HG03108 (cell line): Measurements from ENCODE around the gene FKRP.

Experiments
- ATAC-seq: cut with Tn5 transposase; IDR thresholded peaks from one replicate; pipeline ENCODE4 v1.9.1; 2021; ENCODE audit warnings: moderate library complexity; ENCODE audit not compliant: unreplicated experiment

Gene FKRP

DNA sequence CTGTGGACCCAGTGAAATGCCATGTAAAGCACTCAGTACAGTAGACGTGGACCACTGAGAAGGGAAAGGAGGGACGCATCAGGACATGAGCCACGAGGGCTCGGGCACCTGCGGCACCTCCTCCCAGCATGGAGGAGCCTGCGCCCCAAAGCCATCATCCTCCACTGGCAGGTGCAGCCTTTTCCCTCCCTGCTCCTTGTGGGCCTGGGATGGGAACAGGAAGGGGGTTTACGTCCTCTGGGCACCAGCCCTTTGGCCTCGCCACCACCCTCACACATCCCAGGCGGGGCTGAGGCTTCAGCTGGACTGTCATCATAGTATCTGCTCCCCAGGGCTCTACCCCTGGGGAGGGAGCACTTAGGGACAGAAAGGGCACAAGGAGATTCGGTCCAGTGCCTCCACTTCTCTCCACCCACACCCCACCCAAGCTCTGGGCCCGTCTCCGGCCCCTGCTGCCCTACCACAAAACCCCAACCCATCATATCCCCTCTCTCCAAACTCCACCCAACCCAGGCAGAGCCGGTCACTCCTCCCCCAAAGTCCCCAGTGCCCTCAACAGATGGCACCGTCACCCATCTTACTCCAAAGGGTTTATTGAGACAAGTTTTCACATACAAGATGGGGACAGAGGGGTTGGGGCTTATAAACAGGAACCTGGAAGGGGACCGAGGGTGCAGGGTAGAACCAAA is 26.8 kb upstream of the FKRP start:
- ATAC-seq: no peak

DNA sequence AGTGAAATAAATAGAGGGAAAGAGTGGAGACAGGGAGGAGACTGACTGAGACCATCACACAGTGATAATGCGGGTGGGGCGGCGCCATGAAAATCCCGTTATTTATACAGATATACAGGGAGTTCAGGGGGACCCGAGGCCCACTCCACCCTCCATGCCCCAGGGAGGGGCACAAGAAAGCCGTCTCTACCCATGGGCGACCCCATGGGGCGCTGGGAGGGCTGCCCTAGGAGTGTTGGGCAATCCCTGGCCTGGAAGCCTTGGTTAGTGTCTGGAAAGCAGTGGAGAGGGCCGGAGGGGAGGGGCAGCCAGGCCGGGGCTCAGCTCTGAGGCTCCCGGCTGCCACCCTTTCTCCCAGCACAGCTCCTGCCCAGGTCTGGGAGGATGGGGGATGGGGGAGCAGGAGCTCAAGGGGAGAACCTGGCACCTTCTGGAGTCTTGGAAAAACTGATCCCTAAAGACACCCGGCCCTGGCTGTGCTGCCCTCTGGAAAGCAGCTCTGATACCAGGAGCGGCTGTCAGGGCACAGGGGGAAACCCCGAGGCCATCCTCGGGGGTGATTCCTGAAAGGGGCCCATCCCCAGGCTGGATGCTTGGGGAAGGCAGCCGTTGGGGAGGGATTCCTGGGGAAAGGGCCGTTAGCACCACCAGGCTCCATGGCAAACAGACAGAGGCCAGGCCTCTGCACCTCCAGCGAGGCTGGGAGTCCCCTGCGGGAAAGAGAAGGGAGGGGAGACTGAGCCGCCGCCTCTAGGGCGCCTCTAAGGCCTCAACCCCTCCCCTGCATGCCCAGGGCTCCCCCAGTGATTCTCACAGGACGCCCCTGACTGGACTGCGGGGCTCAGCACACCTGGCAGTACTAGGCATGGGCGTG is 26.0 kb upstream of the FKRP start:
- no peak for ATAC-seq

DNA sequence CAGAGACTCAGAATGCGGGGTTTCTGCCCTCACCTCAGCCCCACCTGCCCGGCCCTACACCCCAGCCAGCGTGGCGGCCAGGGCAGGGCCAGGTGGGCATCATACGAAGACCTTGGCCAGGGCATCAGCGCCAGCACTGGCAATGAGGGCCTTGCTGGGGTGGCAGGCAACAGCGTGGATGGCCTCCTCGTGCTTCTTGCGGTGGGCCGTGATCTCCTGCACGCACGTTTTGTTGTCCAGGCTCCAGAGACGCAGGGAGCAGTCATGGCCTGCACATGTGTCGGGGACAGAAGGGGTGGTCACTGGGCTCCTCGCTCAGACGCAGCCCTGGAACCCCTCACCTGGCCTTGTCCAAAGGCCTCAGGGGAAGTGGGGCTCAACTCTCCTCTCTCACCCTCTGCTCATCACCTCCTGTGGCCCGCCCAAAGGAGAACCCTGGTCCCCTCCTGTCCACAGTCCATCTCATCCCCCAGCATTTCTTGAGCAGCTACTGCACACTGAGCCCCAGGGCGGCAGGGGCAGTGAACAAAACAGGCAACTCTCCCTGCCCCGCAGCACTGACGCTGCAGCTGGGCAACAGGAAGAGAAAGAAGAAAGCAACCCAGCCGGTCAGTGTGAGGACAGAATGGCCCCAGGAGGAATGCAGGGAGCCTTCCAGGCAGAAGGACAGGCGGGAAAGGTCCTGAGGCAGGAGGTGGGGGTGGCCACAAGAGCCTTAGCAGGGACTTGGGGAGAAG is 25.2 kb upstream of the FKRP start:
- no peak for ATAC-seq

DNA sequence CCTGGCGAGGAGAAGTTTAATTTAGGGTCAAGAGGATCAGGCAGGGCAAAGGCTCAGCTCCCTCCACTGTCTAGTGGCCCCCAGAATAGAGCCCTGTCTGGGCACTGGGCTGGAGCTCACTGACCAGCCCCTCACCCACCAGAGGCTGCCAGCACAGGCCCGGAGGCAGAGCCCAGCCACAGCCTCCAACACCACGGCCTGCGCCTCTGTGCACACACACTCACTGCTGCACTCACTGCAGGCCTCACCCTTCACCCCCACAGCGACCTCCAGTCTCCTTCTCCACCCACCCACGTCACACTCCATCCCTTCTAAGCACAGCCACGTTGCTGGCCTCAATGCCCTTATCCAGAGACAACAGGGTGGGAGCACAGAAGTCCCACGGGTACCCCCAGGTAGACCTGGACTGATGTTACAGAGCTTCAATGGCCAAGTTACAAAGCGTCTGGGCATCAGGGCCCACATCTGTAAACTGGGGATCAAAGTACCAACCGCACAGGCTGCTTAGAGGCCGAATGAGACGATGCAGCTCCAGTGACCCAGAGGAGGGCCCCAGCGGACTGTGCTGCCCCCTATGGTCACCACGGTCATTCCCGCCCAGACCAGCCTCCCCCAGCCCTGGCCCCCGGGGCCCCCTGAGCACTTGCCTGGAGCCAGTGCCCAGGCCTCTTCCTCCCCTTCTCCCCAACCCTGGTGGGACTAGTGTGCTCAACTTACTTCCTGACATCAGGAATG is 24.4 kb upstream of the FKRP start:
- ATAC-seq: no peak

DNA sequence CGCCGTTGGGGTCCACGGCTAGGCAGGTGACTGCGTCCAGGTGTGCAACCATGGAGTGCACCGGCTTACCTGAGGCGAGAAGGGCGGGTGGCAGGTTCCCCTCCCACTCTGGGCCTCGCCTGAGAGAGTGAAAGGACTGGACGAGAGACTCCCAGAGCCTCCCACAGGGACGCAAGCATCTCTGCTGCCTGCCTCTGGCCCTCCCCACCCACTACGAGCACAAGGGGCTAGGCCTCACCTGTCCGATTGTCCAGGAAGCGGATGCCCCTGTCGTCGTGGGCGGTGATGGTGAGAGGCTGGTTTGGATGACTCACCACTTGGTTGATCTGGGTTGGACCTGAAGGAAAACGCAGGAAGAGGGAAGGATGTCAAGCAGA is 23.9 kb upstream of the FKRP start:
- ATAC-seq: no peak

DNA sequence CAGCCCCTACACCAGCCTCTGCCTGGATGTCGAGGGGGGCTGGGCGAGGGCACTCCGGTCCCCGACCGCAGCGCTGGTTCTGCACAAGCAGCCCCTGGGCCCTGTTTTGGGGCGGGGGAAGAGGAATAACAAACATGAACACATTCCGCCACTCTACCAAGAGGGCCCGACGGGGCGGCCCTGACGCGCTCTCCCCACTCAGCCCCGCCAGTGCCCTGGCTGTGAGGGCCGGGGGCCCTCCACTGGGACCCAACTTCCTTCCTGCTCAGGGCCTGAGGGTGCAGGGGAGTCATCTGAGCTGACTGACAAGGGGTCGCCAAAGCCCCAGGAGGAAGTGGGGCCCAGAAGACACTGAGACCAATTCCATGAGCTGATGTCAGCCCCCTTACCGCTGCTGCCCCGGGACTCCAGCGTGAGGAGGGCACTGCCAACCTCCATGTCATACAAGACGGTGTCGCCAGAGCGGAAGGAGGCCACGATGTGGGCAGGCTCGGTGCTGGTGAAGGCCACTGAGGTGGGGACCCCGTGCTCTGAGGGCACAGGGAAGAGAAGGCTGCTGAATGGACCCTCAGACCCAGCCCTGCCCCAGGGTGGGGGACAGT is 23.3 kb upstream of the FKRP start:
- no peak for ATAC-seq

DNA sequence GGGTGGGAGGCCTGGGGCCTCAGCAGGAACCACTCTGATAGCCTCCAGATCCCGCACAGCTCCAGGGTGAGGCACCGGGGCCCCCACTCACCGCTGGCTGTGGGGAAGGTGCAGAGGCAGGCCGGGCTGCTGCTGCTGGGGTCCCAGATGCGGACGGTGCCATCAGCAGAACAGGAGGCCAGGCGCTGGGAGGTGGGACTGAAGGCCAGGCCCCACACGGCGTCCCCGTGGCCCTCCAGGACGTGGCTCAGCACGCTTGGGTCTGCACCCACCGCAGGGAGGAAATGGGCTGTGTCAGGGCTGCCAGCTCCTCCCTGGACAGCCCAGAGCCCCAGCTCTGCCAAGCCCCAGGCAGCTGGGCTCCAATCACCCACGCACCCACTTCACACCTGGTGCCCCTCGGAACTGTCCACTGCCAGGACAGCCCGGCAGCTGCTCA is 22.8 kb upstream of the FKRP start:
- ATAC-seq: no peak

DNA sequence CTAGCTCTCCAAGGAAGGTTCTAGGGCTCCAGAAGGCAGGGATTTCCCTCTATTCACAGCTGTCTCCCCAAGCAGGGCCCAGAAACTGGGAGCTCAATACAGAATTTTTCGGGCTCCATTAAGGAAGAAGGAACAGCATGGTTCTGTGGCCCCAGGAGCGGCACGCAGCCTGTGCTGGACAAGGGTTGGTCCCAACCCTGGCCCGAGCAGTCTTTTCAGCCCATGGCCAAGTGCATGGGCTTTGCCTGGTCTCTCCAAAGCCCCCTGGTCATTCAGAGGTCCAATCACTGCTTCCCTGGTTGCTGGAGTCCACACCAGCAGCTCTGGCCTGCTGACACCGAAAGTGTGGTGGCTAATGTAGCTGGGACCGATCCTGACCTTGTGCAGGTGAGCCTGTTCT is 22.4 kb upstream of the FKRP start:
- ATAC-seq: no peak

DNA sequence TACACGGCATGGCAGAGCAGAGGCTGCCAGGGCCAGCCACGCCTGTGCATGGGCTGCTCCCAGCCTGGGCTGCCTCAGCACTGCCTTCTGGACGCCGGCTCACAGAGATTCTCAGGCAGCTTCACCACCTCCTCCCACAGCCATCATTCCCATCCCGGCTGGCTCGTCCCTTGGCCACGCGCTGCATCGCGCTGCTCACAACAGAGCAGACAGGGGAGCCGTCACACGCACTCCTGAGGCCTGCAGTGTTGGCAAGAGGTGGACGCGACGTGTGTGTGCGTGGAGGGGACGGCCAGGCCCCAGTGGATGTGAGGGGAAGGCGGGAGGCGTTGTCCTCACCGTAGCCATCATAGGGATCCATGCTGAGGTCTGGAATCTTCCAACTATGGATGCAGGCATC is 21.4 kb upstream of the FKRP start:
- no peak for ATAC-seq

DNA sequence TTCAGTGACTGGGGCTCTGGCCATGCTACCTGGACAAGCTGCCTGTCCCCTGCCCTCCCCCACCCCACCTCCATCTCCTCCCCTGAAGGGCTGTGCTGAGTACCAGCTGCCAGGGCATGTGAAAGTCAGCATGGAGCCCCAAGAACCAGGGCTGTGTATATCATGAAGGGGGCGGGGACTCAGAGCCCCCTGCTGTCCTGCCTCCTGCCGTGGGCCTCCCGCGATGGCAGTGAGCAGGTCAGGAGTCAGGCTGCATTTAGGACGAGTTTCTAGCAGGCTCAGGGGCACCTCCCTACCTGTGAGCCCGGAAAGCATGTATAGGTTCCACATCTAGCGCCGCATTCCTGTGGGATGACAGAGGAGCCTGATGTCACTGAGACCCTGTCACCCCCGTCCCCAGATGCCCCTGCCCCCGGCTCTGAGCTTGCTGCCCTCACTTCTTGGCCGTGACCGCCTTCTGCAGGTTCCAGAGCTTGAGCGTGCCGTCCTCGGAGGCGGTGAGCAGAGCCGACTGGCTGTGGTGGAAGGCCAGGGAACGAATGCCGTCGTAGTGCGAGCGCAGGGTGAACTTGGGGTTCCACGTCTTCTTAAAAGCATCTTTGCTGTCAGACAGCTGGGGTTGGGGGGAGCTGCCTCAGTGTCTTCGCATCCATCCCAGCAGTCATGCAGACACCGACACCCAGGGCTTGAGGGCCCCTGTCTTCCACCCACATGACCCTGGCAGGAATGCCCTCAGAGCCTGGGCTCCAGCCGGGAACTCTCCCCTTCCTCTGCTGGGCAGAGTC is 20.6 kb upstream of the FKRP start:
- ATAC-seq: no peak

DNA sequence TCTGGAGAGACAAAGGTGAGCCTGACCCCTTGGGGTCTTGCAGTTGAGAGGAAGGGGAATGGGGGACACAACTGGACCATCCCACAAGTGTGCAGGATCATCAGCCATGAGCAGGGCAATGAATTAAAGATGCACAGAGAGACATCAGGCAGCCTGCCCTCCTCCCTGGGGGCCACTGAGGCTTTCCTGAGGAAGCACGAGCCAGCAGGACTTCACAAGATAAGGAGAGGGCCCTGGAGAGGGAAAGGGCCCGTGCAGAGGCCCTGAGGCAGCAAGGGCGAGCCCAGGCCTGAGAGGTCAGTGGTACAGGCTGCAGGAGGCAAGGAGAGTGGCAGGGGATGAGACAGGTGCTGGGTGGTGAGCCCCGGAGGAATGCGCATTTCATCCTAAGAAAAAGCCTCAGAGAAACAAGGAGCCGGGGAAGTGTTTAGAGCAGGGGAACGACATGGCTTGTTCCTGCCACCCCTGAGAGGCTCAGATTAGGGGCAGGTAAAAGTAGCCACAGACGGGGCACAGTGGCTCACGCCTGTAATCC is 19.9 kb upstream of the FKRP start:
- ATAC-seq: no peak

DNA sequence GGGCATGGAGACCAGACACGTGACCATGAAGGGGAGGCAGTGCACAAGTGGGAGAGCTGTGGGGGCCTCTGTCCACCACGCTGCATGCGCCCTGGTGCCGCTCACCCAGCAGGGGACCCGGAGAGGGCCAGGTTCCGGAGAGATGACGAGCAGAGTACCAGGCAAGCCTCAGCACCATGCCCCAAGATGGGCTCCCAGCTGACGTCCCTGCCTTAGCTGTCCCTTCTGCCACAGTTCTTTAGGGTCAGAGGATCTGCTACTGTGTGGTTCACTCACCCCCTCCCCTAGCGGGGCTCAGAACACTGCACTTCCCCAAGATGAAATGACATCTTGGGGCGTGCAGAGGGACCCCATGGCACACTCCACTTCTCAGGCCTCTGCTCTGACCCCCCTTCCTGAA is 19.3 kb upstream of the FKRP start:
- no peak for ATAC-seq

DNA sequence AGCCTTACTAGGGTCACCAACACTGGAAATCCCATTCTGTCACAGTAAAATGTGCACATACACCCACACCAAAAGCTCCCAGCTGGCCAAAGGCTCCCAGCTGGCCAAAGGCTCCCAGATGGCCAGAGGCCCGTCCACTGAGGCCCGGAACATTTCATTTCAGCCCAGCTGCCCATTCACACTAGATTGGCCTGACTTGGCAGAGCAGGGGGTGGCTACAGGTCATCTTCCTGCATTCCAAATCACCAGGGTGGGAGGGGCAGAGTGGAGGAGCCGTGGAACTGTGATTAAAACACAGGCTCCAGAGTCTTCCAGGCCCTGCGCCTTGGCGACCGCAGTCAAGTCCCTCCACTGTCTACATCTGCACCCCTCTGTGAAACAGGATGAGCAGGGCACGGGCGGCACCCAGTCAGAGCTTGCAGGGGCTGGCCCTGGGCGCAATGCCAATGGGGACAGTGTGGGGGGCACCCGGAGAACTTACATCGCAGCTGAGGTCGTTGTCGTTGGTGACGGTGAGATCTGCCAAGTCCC is 18.8 kb upstream of the FKRP start:
- no peak for ATAC-seq

DNA sequence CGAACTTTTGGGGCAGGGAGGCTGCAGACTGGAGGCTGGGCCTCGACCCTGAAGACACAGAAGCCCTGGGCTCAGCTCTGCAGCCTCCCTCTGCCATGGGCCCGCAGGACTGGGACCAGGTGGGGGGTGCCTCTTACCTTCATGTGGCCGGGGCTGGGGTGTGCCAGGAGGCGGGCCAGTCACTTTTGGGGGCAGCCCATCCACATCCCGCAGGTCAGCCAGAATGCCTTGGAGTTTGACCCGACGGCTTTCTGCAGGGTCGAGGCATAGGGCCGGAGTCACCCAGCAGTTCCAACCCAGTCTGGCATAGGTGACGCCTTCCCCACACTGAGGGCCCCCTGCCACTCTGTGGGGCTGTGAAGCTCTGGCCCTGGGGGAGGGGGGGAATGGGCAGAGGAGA is 18.1 kb upstream of the FKRP start:
- no peak for ATAC-seq

DNA sequence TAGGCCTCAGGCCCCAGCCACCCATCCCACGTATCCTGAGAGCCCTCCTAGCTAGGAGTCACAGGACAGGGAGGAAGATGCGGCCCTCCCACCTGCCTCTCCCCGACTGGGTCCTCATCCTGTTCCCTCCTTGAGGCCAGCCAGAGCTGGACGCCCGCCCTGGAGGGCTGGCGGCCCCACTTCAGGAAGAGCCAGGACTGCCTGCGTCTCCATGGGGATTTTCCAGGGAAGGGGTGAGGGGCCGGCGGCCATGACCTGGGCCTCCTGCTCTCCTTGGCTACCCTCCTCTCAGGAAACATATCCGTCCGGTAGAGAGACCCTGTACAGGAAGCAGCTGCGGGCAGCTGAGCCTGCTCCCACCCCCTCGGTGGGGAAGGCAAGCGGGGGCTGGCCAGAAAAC is 17.6 kb upstream of the FKRP start:
- no peak for ATAC-seq

DNA sequence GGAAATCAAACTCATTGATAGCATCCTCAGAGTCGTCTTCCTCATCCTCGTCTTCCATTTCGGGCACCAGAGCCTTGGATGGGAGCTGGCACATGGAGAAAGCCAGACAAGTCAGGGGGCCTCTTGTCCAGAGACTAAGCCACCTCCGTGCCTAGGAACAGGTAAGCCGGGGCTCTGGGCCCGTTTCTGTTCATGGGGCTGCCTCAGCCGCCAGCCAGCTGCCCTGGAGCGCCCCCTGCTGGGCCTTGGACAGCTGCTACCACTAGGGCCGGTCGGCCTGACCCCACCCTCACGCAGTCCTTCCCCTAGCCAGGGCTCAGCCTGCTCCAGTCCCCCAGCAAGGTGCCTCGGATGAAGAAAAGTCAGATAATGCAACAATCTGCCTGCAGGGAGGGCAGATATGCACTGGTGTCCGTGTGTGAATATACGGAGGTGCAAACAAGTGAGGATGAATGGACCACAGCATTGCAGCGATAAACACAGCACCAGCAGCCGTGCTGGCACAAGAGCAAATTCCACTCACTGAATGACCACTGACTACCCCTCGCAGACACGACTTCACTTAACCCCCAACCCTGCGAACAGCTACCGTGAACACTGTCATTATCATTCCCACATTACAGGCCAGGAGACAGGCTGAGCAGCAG is 17.0 kb upstream of the FKRP start:
- peak; percentile 47 for ATAC-seq

DNA sequence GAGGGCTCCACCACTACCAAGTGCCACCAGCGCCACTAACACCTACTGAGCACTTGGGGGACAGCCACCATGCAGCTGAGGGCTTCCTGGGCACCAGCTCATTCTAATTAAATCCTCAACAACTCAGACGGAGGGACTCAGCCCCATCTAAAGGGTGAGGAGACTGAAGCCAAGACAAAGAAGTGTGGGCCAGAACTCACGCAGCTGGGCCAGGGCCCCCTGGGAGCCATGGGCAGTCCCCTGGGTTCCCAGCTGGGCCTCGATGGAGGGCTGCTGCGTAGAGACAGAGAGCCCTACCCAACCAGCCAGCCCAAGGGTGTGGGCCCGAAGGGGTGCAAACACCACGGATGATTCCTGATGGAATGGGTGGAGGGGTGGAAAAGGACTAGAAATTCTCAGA is 16.2 kb upstream of the FKRP start:
- no peak for ATAC-seq

DNA sequence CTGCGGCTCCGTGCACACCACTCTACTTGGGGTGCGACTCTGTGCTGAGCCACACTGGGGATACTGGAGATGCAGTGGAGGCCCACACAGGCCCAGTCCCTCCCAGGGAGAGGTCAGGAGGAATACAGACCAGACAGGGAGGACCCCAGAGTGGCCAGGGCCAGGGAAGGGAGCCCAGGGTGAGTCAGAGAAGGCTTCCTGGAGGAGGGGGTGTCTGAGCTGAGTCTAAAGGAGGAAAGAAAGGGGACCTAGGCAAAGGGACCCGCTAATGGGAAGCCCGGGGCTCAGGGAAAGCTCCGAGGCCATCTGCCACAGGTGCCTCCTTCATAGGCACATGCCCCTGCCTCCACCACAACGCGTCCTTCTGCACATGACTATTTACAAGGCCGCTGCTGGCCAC is 15.7 kb upstream of the FKRP start:
- no peak for ATAC-seq

DNA sequence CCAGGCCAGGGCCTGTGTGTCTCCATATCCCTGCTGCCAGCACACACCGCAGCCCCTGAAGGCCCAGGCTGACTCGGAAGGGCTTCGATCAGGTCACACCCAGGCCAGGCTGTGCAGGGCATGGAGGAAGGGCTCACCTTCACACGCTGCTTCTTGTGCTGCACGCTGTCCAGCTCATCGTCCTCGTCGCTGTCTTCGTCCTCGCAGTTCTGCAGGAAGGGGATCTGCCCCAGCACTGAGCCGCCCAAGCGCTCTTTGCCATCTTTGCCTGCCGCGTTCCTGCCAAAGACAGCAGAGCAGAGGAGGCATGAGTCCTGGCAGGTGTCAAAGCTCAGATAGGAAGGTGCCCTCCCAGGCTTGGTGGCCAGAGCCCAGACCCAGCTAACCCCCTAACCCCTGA is 15.3 kb upstream of the FKRP start:
- no peak for ATAC-seq
